Measurements from ENCODE around the gene PEX7.
A peak's percentile ranks its signal among the peaks of the same experiment; 100 is the strongest.
"Not testable (repeated sequence)": the region's sequence is repeated elsewhere in the genome, so short reads cannot be mapped to it uniquely, and the experiment has no call there.

PEX7 gene

GRCh38 chr6:136952714-136953260, 130.4 kb downstream of the PEX7 start:
- DNase-seq (ENCODE audit: low spot score): no peak

DNA sequence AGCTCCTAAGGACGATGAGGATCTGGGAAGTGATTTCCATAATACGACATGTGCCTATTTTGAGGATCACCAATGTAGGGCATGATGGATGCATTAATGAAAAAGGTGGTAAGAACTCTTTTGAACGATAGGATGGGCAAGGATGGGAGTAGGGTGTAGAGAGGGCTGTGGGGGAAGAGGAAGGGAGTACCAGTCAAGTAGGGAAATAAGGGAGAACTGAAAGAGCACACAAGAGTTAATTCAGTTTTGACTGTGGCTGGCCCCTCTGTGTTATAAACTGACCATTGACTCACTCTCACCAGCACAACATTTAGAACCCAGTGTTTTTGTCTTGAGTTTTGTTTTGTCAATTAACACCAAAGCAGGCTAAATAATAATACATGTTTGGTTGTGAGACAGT, 132.7 kb downstream of the PEX7 start:
- DNase-seq (ENCODE audit: low spot score): no peak

DNA sequence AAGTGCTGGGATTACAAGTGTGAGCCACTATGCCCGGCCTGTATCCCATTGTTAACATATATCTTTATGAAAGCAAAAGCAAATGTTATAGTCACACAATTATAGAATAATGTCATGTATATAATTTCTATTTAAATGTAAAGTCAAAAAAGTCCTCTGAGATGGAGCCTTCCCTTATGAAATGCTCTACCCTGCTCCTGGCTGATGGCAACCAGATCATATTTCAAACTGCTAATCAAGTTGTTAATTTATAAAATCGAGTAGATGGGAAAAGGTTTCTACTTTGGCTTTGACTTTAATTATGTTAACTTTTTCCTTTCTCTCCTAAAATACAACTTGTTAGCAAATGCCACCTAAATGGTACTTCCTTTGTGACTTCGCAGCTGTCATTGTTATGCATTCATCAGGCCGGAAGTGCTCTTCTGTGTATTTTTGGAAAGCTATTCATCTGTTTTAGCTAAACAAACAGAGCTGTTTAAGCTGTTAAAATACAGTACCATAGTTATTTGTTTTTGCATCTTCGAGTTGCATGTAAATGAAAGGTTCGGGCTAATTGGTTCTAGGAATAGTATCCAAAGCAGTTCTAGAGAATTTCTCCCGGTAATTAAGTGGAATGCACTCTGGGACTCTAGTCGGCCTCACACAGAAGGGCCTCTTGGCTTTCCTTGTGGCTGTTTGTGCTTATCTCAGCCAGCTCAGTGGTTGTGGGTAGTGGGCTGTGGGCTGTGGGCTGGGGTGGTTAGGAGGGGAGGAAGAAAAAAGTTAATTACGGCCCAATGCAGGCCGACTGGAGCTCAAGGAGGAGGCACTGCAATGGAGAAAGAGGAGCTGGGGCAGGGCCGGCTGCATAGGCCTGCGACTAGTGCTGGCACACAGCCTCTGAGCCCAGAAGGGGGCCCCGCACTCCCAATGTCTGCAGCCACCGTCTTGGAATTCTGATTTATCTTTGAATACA, 134.5 kb downstream of the PEX7 start:
- no peak for DNase-seq (ENCODE audit: low spot score)

DNA sequence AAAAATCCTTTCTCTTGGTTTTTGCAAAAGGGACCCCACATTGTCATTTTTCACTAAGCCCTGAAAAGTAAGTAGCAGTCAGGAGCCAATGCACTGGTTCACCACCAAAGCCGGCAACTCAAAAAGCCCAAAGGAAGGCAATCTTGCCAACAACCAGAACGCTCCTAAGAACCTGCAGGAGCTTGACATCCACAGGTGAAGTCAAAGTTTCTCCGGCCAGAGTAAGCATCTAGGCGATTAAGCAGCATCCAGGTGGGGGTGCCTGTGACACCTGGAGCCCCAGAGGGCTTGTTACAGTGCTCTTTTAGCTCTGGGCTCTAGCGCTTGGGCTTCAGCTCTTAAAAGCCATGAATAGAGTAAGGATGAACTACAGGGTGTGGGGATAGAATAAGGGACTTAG, 135.8 kb downstream of the PEX7 start:
- DNase-seq (ENCODE audit: low spot score): no peak

DNA sequence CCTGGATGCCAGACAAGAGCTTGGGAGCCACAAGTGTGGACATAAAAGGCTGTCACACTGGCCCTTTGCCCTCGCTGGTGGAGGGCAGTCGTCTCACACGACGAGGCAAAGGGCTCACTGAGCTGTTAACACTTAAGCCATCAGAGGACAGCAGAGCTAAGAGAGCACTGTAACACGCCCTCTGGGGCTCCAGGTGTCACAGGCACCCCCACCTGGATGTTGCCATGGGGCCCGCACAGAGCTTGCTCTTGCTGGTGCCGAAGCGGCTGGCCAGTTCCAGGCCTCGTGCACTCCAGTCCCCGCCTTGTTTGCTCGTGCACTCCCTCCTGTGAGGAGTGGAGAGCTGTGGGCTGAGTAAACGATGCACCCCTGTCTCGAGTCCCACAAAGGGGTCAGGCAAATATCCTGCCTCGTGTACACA, 137.1 kb downstream of the PEX7 start:
- peak; percentile 62 for DNase-seq (ENCODE audit: low spot score)

GRCh38 chr6:136959935-136960334, 137.5 kb downstream of the PEX7 start:
- DNase-seq (ENCODE audit: low spot score): not testable (repeated sequence)

- DNase-seq (ENCODE audit: low spot score): no peak
Observed at GRCh38 chr6:136960781-136961180, 138.4 kb downstream of the PEX7 start.

GRCh38 chr6:136961848-136962247, 139.5 kb downstream of the PEX7 start:
- DNase-seq (ENCODE audit: low spot score): no peak

GRCh38 chr6:136962661-136963060, 140.3 kb downstream of the PEX7 start:
- DNase-seq (ENCODE audit: low spot score): no peak

GRCh38 chr6:136963259-136963658, 140.9 kb downstream of the PEX7 start:
- no peak for DNase-seq (ENCODE audit: low spot score)
